ENCODE data around the gene CAMTA1.
"Not testable (repeated sequence)": the region's sequence is repeated elsewhere in the genome, so short reads cannot be mapped to it uniquely, and the experiment has no call there.

The CAMTA1 gene

GRCh38 chr1:7298749-7299151 is 513.5 kb downstream of the CAMTA1 start:
- peak; percentile 7 for DNase-seq

DNA sequence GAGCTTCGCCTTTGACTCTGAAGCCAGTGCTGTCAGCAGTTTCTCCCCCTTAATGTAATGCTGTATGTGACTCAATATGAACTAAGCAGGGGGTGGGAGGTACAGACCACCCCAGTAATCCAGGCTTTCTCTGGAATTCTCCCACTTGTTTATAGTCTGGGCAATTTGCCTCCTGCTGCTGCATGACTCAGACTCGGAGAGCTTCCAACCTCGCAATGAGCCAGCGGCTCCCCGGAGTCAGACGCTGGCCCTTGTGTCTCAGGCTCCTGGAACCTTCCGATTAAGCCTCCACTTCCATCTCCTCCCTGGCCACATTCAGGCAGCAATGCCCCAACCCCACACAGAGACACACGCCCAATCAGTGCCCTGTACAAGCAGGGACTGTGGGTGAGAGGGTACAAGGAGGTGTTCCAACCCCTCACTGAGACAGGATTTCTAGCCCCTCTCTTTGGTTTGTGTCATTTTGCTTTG is 514.1 kb downstream of the CAMTA1 start:
- peak; percentile 94 for DNase-seq

DNA sequence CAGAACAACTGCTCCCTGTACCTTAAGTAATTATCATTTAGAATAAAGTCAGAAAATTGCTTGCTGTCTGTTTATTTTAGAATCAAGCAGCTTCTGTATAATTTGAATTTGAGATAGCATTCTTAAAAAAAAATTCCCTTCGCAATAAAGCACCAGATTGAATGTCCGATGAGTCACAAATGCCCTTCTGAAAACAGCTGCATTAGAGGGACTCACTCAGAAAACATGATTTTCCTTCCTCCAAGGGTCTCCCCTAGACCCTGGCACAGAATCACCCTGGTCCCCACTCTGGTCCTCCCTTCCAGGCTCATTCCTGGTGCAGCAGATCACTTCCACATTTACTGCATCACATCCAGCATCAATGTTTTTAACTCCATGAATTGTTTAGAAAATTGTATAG is 514.7 kb downstream of the CAMTA1 start:
- DNase-seq = peak; percentile 44

DNA sequence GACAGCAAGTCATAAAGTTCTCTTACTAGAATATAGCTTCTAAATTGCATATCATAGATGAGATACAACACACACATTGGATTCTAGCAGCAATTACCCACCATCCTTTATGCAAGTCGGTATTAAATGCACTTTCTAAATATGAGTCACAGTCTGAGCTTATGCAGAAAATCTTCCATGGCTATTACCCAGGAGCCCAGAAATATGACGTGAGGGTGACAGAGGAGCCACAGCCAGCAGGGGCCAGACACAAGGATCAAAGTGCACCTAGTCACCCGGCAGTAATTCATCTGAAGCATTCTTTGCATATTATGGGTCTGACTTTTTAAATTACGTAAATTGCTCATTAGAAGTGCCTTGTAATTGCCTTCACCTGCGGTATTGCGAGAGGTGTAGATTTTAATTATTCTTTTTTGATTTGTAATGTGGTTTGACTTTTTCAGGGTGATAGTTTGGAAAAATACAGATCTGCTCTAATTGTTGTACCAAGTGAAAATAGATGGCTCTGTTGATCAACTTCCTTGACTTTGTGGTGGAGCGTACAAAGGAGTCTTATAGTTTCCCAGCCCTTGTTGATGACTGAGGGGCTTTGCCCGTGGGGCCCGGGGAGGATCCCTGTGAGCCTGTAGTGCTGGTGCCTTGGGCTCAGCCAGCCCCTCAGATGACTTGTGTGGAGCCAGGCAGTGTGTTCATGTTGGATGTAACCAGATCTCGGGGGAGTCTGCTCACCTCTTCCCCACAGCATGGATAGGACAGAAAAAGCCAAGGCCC is 515.8 kb downstream of the CAMTA1 start:
- peak; percentile 67 for DNase-seq

DNA sequence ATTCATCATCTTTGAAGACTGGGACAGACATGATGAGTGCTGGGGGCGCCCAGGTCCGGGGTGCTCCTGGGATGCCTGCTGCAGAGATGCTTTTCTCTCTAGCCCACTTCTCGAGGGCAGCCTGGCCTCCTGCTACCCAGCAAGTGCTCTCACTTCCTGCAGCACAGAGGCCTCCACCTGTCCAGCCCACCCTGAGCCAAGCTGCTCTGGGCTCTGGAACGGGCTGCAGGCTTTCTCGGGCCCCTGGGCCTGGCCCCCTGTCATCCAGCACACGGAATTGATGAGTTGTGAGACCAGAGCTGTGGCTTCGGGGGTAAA is 516.4 kb downstream of the CAMTA1 start:
- DNase-seq = no peak

DNA sequence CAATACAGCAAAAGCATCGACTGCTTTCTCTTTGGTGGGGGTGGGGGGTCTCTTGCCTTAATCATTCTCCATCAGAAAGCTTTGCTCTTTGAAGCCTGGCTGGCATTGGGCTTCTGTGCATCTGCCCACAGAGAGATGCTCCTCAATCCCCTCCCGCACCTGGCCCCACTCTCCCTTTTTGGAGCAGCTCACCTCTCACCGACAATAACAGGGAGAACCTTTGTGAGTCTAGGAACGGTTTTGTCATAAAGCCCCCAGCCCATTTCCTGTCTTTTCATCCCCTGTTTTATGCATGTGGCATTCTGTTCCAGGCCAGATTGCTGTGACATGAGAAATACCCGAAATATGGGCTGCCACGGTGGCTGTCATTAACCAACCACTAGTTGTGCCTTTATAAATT is 516.9 kb downstream of the CAMTA1 start:
- no peak for DNase-seq

DNA sequence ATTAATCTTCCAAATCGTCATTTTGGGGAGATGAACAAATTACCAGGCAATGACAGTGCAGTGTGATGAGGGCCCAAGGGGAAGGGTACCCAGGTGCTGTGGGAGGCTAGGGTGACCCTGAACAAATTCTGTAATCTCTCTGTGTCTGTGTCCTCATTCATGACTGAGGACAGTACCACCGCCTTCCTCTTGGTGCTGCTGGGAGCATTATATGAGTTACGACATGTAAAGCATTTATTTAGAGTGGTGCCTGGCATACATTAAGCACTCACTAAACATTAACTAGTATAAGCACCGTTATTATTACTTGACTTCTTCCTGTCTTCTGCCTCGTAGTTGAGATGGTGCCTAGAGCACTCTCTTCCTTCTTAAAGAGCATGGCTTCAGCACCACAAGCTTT is 517.6 kb downstream of the CAMTA1 start:
- DNase-seq = no peak

- no peak for DNase-seq
Measured at GRCh38 chr1:7303554-7304317, 518.5 kb downstream of the CAMTA1 start.

DNA sequence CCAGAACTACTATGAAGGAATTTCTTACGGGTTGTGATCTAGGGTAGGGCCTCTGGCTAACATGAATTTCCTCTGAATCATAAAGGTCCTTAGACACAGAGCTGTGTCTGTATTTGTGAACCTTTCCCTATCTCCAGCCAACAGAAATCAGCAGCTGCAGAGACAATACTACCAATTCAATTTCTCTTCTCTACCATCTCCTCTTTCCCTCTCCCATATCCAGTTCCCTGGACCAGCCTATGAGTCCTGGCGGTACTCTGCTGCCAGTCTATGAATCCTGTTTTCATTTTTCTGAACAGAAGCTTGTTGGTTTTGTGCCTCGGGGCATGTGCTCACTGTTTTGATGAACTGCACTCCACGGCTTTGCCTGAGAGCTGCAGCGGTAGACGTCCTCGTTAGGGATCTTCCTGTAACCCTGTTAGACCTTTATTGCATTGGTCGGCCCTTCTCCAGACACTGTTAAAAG is 527.9 kb downstream of the CAMTA1 start:
- no peak for DNase-seq

DNA sequence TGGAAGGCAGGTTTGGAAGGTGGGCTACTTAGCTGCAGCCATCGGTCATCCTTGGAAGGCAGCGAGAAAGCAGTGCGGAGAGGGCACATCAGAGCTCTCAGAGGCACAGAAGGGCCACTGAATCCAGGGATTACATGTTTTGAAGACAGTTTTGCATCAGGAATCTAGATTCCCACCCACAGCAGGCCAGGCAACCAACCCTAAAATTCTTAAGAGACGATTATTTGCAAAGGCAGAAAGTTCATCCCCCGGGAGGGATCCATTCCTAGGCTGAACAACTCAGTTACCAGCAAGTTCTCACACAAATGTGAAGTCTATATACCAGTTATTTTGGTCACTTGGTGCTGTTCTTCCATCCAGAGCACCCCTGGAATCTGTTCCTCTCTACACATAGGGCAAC is 528.6 kb downstream of the CAMTA1 start:
- DNase-seq = no peak

GRCh38 chr1:7315316-7315715 is 530.1 kb downstream of the CAMTA1 start:
- DNase-seq = no peak

- DNase-seq = no peak
Measured at GRCh38 chr1:7315946-7316345, 530.7 kb downstream of the CAMTA1 start.

DNA sequence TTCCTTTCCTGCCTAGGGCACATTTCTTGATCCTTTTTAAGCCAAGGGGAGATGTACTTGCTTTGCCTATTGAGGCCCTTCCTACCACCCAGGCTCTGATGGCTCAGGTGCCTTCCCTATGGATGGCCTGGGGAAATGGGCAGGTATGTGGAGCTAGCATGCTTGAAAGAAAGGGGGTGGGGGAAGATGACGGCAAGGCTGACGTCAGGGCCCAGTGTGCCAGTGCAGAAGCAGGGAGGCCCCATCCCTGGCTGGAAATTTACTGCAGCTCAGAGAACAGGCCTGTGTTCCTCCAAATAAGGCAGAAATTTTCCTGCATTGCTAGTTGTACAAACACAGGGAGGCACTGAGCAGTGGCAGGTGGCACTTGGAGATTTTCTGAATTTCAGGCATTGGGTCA is 532.6 kb downstream of the CAMTA1 start:
- DNase-seq = no peak

DNA sequence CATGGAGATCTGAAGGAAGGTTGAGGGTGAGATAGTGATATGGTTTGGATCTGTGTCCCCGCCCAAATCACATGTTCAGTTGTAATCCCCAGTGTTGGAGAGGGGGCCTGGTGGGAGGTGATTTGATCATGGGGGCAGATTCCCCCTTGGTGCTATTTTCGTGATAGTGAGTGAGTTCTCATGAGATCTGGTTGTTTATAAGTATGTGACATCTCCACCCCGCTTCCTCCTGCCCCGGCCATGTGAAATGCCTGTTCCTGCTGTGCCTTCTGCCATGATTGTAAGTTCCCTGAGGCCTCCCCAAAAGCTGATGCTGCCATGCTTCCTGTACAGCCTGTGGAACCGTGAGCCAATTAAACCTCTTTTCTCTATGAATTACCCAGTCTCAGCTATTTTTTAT is 533.9 kb downstream of the CAMTA1 start:
- no peak for DNase-seq

DNA sequence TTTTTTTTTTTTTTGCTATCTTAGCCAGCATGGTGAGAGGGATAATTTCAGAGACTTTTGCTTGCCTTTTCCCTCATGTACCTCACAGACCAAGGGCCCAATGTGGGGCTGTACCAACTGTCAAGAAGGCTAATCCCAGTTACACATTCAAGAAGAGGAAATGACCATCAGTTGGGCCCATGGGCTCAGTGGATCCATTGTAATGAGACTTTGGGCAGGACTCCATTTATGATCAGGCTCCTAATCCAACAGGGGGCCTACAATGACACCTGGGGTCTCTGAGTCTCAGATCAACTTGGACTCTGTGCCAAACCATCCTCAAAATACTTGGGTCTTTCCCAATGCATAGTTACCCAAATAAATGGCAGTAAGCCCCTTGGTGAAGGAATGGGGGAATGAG is 535.4 kb downstream of the CAMTA1 start:
- DNase-seq = no peak

- DNase-seq = no peak
Measured at GRCh38 chr1:7322283-7322785, 537.1 kb downstream of the CAMTA1 start.

DNA sequence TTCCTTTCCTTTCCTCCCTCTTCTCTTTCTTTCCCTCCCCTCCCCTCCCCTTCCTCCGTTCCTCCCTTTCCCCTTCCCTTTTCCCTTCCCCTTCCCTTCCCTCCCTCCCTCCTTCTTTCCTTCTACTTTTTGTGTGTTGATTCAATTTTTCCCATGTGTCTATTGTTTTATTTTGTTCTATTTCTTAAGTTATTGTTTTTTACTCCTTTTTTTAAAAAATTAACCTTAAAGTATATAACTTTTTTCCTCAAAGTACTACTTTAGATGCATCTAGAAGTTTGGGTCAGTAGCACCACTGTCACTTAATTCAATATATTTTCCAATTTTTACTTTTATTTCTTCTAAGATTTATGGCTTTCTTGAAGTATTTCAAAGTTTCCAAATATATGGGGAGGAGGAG is 537.7 kb downstream of the CAMTA1 start:
- no peak for DNase-seq

GRCh38 chr1:7325254-7325653 is 540.0 kb downstream of the CAMTA1 start:
- no peak for DNase-seq

GRCh38 chr1:7326366-7326765 is 541.1 kb downstream of the CAMTA1 start:
- DNase-seq = peak; percentile 62

GRCh38 chr1:7327849-7328248 is 542.6 kb downstream of the CAMTA1 start:
- DNase-seq = no peak

DNA sequence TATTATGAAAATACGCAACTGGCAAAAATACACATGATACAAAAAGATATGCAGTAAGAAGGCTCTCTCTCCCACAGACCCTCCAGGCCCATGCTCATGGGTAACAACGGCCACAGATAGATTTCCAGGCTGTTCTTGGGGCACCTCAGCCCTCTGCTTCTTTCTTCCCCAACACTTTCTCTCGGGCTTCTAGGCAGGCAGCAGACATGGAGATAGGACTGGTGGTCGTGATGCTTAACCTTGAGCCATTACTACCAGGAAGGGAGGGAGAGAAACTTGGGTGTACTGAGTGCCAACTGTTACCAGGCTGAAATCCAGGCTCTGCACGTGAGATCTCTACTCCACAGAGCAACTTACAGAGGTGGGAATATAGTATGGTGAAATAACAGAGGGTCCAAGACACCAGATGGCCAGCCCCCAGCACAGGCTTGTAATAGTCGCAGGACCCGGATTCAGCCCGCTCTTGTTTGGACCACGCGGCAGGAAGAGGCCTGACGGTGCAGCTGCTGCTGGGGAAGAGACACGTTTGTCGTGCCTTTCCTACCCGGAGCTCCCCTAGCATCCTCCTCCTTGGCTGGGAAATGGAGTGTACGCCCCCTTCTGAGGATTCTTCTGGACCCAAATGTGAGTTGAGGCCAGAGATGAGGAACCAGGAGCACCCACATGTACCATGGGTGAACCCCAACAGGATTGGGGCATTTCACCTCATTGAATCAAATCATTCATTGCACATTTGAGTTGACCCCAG is 544.8 kb downstream of the CAMTA1 start:
- DNase-seq = no peak

DNA sequence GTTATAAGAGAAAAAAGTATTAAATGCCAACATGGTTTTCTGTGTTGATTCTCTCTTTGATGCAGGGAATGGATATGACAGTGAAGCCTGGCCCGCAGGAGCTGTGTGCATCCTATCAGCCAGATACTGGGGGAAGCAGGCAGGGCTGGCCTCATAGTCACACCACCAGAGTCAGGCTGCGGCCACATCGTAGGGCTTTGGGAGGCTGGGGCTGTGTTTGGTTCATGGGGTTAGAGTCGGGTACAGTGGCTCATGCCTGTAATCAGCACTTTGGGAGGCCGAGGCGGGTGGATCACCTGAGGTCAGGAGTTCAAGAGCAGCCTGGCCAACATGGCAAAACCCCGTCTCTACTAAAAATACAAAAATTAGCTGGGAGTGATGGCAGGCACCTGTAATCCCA is 545.5 kb downstream of the CAMTA1 start:
- not testable (repeated sequence) for DNase-seq

GRCh38 chr1:7331926-7332535 is 546.8 kb downstream of the CAMTA1 start:
- DNase-seq = no peak
